Caco-2 (cell line): ENCODE data around the gene C1orf21. TPM values are rescaled to one million over a fixed set of nuclear protein-coding genes. Genes with fewer than 3 reads are reported as not detected.

Experiments used
- BruUV-seq: library from RNA; stranded (reverse); fragments of 400-500 nt; replicated peaks from 2 replicates; lab custom pipeline; 2021; lab: Mats Ljungman, UMichigan
- CTCF ChIA-PET: fragments of 300-600 bp; sonication (Branson Sonifier 250); formaldehyde crosslinking; loops from one replicate; lab custom pipeline; 2022; ENCODE audit warnings: antibody characterized with exemption; lab: Charles Lee
- POLR2A ChIA-PET: fragments of 300-600 bp; sonication (Branson Sonifier 250); formaldehyde crosslinking; loops from one replicate; lab custom pipeline; 2022; ENCODE audit warnings: antibody characterized with exemption; lab: Charles Lee
- DNase-seq, 2 experiments: peaks; one replicate each; pipeline versions ENCODE4 v3.0.0 to v3.0.0-alpha.2; 2020 to 2022
- H3K27me3 ChIP-seq: replicated peaks from 2 replicates; pipeline ENCODE4 v1.6.0; 2011; ENCODE audit warnings: low read length; ENCODE audit not compliant: control insufficient read depth, insufficient read depth
- H3K36me3 ChIP-seq: 2 replicates; pipeline ENCODE4 v1.5.1; 2011; ENCODE audit warnings: low read length; ENCODE audit not compliant: control insufficient read depth, insufficient read depth
- H3K4me1 ChIP-seq: fragments of 250-450 bp; sonication (Bioruptor Pico); 2 replicates; pipeline ENCODE4 v1.5.1; 2020; ENCODE audit warnings: mild to moderate bottlenecking
- H3K4me3 ChIP-seq: 2 replicates; pipeline ENCODE4 v1.5.1; 2011; ENCODE audit warnings: low read depth, mild to moderate bottlenecking, control low read depth, low read length
- H3K9me3 ChIP-seq: fragments of 250-450 bp; sonication (Bioruptor Pico); 2 replicates; pipeline ENCODE4 v1.5.1; 2020; ENCODE audit warnings: mild to moderate bottlenecking, moderate library complexity
- H3K27ac Mint-ChIP-seq: one replicate; pipeline ENCODE4 v1.8.0; 2022; ENCODE audit warnings: mixed read lengths; ENCODE audit not compliant: unreplicated experiment
- H3K27me3 Mint-ChIP-seq: one replicate; pipeline ENCODE4 v1.8.0; 2022; ENCODE audit warnings: mixed read lengths; ENCODE audit not compliant: insufficient read depth, unreplicated experiment
- H3K36me3 Mint-ChIP-seq: one replicate; pipeline ENCODE4 v1.8.0; 2022; ENCODE audit warnings: mild to moderate bottlenecking, mixed read lengths; ENCODE audit not compliant: insufficient read depth, unreplicated experiment
- H3K4me1 Mint-ChIP-seq: one replicate; pipeline ENCODE4 v1.8.0; 2022; ENCODE audit warnings: low read depth, mixed read lengths; ENCODE audit not compliant: unreplicated experiment
- H3K4me3 Mint-ChIP-seq: one replicate; pipeline ENCODE4 v1.8.0; 2022; ENCODE audit warnings: mild to moderate bottlenecking, moderate library complexity, mixed read lengths; ENCODE audit not compliant: unreplicated experiment
- H3K9me3 Mint-ChIP-seq: one replicate; pipeline ENCODE4 v1.8.0; 2022; ENCODE audit warnings: mixed read lengths; ENCODE audit not compliant: unreplicated experiment
- intact Hi-C: fragments of 100-400 bp; cut with micrococcal nuclease; formaldehyde crosslinking; loops from one replicate; pipeline ENCODE4 v1.10.0; 2022; ENCODE audit not compliant: unreplicated experiment
- total RNA-seq: library from RNA; stranded (reverse); gene quantifications from 2 replicates; pipeline ENCODE4 v1.2.3, GENCODE V29; 2022
- TF ChIP-seq, protein P1 (sequence below), 2 experiments: fragments of 200-600 bp in 1 of 2; IDR thresholded peaks; 1 replicate in 1 of 2; 2 replicates in 1 of 2; pipeline versions ENCODE4 v1.5.1 to v1.8.0; 2011 to 2022; ENCODE audit warnings: antibody characterized with exemption in 1 of 2, control low read depth in 1 of 2, inconsistent platforms in 1 of 2, low read depth in 1 of 2, low read length in 1 of 2, mild to moderate bottlenecking in 1 of 2, moderate library complexity in 1 of 2; ENCODE audit not compliant: insufficient read depth in 1 of 2, severe bottlenecking in 1 of 2, unreplicated experiment in 1 of 2

C1orf21 gene
- total RNA-seq, 1 experiment from 2014 or later, result 0.82 TPM

DNA sequence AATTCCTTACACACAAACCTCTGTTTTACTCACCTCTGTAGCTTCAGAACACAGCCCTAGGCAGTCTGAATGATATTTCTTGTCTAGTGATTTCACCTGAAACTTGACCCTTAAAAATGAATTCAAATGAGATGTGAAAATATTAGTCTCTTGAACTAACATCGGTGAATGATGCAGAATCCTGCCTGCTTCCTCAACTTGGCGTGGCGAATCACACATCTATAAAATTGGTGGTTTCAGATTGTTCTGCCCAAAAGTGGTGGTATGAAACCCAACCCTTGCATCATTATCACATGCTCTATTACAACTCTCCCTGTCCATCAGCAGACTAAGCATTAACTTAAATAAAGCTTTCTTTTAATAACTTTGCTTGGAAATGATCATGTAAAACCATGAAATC, 26.9 kb upstream of the C1orf21 start:
- Mint-ChIP-seq H3K9me3 (no peaks in the 10 kb centered on the region), H3K36me3 (no peaks in the 10 kb centered on the region), H3K4me1 (no peaks in the 10 kb centered on the region), H3K27me3 (peaks cover 19% of the 10 kb centered on the region), H3K4me3 (no peak overlapping the region), H3K27ac (no peak overlapping the region)
- Histone ChIP-seq H3K36me3 (no peaks in the 10 kb centered on the region), H3K27me3 (no peaks in the 10 kb centered on the region), H3K9me3 (no peaks in the 10 kb centered on the region), H3K4me3 (no peak overlapping the region), H3K4me1 (no peaks in the 10 kb centered on the region)
- intact Hi-C loops, result no loop called here
- TF ChIP-seq, protein P1, sequence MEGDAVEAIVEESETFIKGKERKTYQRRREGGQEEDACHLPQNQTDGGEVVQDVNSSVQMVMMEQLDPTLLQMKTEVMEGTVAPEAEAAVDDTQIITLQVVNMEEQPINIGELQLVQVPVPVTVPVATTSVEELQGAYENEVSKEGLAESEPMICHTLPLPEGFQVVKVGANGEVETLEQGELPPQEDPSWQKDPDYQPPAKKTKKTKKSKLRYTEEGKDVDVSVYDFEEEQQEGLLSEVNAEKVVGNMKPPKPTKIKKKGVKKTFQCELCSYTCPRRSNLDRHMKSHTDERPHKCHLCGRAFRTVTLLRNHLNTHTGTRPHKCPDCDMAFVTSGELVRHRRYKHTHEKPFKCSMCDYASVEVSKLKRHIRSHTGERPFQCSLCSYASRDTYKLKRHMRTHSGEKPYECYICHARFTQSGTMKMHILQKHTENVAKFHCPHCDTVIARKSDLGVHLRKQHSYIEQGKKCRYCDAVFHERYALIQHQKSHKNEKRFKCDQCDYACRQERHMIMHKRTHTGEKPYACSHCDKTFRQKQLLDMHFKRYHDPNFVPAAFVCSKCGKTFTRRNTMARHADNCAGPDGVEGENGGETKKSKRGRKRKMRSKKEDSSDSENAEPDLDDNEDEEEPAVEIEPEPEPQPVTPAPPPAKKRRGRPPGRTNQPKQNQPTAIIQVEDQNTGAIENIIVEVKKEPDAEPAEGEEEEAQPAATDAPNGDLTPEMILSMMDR (IDR thresholded peaks at IDR 0.05; ENCODE audit: insufficient read depth in 1 of 2, low read depth in 1 of 2, low read length in 1 of 2, severe bottlenecking in 1 of 2, unreplicated experiment in 1 of 2), result no peak
- CTCF ChIA-PET, result no interaction called here
- DNase-seq, result no peak
- BruUV-seq, result no TSS peak
- POLR2A ChIA-PET, result no interaction called here

DNA sequence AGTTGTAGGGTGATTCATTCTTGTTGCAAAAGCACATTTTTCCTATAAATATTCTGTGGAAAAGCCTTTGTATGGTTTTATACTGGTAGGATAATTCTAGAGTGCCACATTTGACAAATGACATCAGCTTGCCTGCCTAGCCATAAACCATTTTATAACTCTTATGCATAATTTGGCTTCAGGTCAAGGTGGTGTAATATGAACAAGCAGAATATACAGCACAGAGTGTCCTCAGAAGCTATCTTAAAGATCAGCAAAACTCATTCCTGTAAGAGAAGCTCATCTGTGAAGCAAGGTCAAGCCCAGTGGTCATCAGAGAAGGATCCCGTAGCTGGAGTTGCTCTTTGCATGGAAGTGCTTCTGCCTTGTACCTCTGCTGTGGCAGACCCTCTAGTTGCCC, 24.0 kb upstream of the C1orf21 start:
- no TSS peak for BruUV-seq
- TF ChIP-seq, protein P1 (IDR thresholded peaks at IDR 0.05; ENCODE audit: insufficient read depth in 1 of 2, low read depth in 1 of 2, low read length in 1 of 2, severe bottlenecking in 1 of 2, unreplicated experiment in 1 of 2), result no peak
- H3K27me3 Mint-ChIP-seq, result peaks cover 10% of the 10 kb centered on the region
- H3K27me3 ChIP-seq, result no peaks in the 10 kb centered on the region
- no peaks in the 10 kb centered on the region for H3K36me3 Mint-ChIP-seq
- no peak overlapping the region for H3K27ac Mint-ChIP-seq
- DNase-seq, result no peak
- ChIA-PET CTCF (interaction anchor here (0.8 kb wide), 1 partner anchor 329 kb away, joined by 3 read pairs; no protein-coding TSS in a partner anchor), POLR2A (no interaction called here)
- H3K9me3 Mint-ChIP-seq, result no peaks in the 10 kb centered on the region
- intact Hi-C loops, result no loop called here
- H3K4me3 ChIP-seq, result no peak overlapping the region
- H3K9me3 ChIP-seq, result no peaks in the 10 kb centered on the region
- no peak overlapping the region for H3K4me3 Mint-ChIP-seq
- H3K4me1 Mint-ChIP-seq, result no peaks in the 10 kb centered on the region
- H3K4me1 ChIP-seq, result no peaks in the 10 kb centered on the region
- no peaks in the 10 kb centered on the region for H3K36me3 ChIP-seq

DNA sequence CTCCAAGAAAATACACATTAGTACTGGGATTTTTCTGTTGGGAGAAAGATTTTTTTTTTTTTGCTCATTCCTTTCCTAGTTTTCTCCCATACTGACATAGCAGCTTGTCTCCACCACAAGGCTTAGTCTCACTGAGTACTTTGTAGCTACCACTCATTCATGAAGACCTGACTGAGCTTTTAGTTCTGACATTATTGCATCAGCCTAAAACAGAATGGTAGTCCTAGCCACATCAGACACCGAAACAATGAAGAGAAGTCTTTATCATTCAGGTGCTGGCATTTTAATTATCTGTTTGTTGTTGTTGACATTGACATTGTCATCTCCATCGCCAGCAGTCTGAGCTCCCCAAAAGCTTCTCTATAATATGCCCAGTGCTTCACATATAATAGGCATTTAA, 21.1 kb upstream of the C1orf21 start:
- DNase-seq, result no peak
- no TSS peak for BruUV-seq
- ChIA-PET CTCF (no interaction called here), POLR2A (no interaction called here)
- TF ChIP-seq, protein P1 (IDR thresholded peaks at IDR 0.05; ENCODE audit: insufficient read depth in 1 of 2, low read depth in 1 of 2, low read length in 1 of 2, severe bottlenecking in 1 of 2, unreplicated experiment in 1 of 2), result no peak
- H3K36me3 ChIP-seq, result no peaks in the 10 kb centered on the region
- no peak overlapping the region for H3K27ac Mint-ChIP-seq
- H3K27me3 ChIP-seq, result no peaks in the 10 kb centered on the region
- no peaks in the 10 kb centered on the region for H3K36me3 Mint-ChIP-seq
- H3K4me1 Mint-ChIP-seq, result no peaks in the 10 kb centered on the region
- no peaks in the 10 kb centered on the region for H3K9me3 ChIP-seq
- H3K4me1 ChIP-seq, result no peaks in the 10 kb centered on the region
- H3K4me3 ChIP-seq, result no peak overlapping the region
- no peaks in the 10 kb centered on the region for H3K9me3 Mint-ChIP-seq
- H3K4me3 Mint-ChIP-seq, result no peak overlapping the region
- peaks cover 17% of the 10 kb centered on the region for H3K27me3 Mint-ChIP-seq
- intact Hi-C loops, result no loop called here
